KMS-11 (cell line): ENCODE measurements around the gene SMTNL1.

Source experiments
- H2AFZ ChIP-seq: fragments of 200-600 bp; sonication (generic); 2 replicates; pipeline ENCODE4 v1.6.1; 2016; ENCODE audit warnings: antibody characterized with exemption, mixed run types, low read depth
- H3K27ac ChIP-seq: fragments of 200-600 bp; sonication (generic); 2 replicates; pipeline ENCODE4 v1.6.1; 2016; ENCODE audit warnings: mild to moderate bottlenecking, mixed run types
- H3K27me3 ChIP-seq: fragments of 200-600 bp; sonication (generic); 2 replicates; pipeline ENCODE4 v1.6.1; 2017; ENCODE audit warnings: mild to moderate bottlenecking, low read depth, mixed run types, moderate library complexity; ENCODE audit not compliant: insufficient read depth
- H3K36me3 ChIP-seq: fragments of 200-600 bp; sonication (generic); 2 replicates; pipeline ENCODE4 v1.6.1; 2017; ENCODE audit warnings: mild to moderate bottlenecking, mixed run types; ENCODE audit not compliant: insufficient read depth
- H3K4me1 ChIP-seq: fragments of 200-600 bp; sonication (generic); 2 replicates; pipeline ENCODE4 v1.6.1; 2016; ENCODE audit warnings: mild to moderate bottlenecking, low read depth, mixed run types; ENCODE audit not compliant: poor library complexity, severe bottlenecking
- H3K4me2 ChIP-seq: fragments of 200-600 bp; sonication (generic); 2 replicates; pipeline ENCODE4 v1.7.0; 2016; ENCODE audit warnings: mild to moderate bottlenecking, mixed run types
- H3K4me3 ChIP-seq: fragments of 200-600 bp; sonication (generic); IDR thresholded peaks from 2 replicates; pipeline ENCODE4 v1.6.1; 2017; ENCODE audit warnings: low read depth, low read length, mixed read lengths; ENCODE audit not compliant: insufficient read depth
- H3K79me2 ChIP-seq: fragments of 200-600 bp; sonication (generic); 2 replicates; pipeline ENCODE4 v1.6.1; 2016; ENCODE audit warnings: low read depth, mixed run types; ENCODE audit not compliant: insufficient read depth
- H3K9ac ChIP-seq: fragments of 200-600 bp; sonication (generic); 2 replicates; pipeline ENCODE4 v1.6.1; 2016; ENCODE audit warnings: mild to moderate bottlenecking, mixed run types
- H4K20me1 ChIP-seq: fragments of 200-600 bp; sonication (generic); 2 replicates; pipeline ENCODE4 v1.6.1; 2016; ENCODE audit warnings: mild to moderate bottlenecking, mixed run types; ENCODE audit not compliant: insufficient read depth
- TF ChIP-seq, protein P1 (sequence below): fragments of 200-600 bp; sonication (generic); conservative IDR thresholded peaks from 2 replicates; pipeline ENCODE4 v1.6.1; 2017; ENCODE audit warnings: low read depth, mild to moderate bottlenecking, antibody characterized with exemption, low read length, moderate library complexity, mixed read lengths

The SMTNL1 gene

DNA sequence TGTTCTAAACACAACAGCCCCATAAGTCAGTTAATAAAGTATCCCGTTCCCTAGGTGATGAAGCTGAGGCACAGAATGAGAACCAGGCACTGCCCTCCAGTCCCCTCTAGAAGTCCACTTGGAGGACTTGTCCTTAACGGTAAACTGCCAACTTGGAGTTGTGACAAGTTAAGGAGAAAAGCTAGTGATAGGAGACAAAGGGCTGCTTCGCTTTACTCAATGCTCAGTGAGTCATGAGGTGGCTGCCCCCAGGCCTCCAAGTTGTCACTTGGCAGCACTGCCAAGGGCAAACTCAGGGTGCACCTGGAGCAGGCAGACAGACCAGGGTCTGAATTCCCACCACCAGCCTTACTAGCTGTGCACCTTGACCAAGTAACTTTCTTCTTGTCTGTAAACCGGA, 35.4 kb upstream of the SMTNL1 start:
- no peaks in the 10 kb centered on the region for H4K20me1 ChIP-seq
- H3K9ac ChIP-seq: no peak overlapping the region
- no peaks in the 10 kb centered on the region for H3K4me1 ChIP-seq
- H3K36me3 ChIP-seq: no peaks in the 10 kb centered on the region
- H3K27ac ChIP-seq: no peak overlapping the region
- no peaks in the 10 kb centered on the region for H3K79me2 ChIP-seq
- TF ChIP-seq, protein P1, sequence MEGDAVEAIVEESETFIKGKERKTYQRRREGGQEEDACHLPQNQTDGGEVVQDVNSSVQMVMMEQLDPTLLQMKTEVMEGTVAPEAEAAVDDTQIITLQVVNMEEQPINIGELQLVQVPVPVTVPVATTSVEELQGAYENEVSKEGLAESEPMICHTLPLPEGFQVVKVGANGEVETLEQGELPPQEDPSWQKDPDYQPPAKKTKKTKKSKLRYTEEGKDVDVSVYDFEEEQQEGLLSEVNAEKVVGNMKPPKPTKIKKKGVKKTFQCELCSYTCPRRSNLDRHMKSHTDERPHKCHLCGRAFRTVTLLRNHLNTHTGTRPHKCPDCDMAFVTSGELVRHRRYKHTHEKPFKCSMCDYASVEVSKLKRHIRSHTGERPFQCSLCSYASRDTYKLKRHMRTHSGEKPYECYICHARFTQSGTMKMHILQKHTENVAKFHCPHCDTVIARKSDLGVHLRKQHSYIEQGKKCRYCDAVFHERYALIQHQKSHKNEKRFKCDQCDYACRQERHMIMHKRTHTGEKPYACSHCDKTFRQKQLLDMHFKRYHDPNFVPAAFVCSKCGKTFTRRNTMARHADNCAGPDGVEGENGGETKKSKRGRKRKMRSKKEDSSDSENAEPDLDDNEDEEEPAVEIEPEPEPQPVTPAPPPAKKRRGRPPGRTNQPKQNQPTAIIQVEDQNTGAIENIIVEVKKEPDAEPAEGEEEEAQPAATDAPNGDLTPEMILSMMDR: no peak
- no peak overlapping the region for H3K4me2 ChIP-seq
- no peak overlapping the region for H3K4me3 ChIP-seq
- no peak overlapping the region for H2AFZ ChIP-seq
- H3K27me3 ChIP-seq: no peaks in the 10 kb centered on the region

DNA sequence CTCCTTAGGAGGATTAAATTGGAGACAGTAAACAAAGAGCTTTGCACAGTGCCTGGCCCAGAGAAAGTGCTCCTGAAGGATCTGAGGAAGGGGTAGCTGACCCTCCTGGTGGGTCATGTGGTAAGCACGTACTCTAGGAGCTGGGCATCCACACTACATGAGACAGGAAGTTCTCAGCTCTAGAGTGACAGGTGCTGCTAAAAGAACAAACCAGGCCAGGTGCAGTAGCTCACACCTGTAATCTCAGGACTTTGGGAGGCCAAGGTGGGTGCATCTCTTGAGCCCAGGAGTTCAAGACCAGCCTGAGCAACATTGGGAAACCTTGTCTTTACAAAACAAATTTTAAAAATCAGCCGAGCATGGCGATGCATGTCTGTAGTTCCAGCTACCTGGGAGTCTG, 35.0 kb upstream of the SMTNL1 start:
- Histone ChIP-seq H3K4me2 (no peak overlapping the region), H4K20me1 (no peaks in the 10 kb centered on the region), H2AFZ (no peak overlapping the region), H3K79me2 (no peaks in the 10 kb centered on the region), H3K36me3 (no peaks in the 10 kb centered on the region), H3K27ac (no peak overlapping the region), H3K4me3 (no peak overlapping the region), H3K9ac (no peak overlapping the region), H3K4me1 (no peaks in the 10 kb centered on the region), H3K27me3 (no peaks in the 10 kb centered on the region)
- TF ChIP-seq, protein P1: no peak

DNA sequence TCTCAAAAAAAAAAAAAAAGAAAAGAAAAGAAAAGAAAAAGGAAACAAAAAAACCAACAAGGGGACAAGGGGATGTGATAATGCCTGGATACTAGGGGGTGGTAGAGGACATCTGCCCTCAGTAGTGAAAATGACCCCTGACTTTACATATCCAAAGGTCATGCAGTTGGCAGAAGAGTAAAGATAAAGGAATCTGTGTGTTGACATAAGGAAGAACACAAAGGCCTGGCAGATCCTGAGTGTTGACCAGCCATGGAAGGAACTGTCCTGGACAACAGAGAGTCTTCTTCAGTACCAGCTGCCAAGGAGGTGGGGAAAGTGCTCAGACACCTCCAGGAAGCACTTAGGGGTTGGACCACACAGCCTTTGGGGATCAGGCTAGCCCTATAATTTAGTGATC, 34.5 kb upstream of the SMTNL1 start:
- Histone ChIP-seq H3K27me3 (no peaks in the 10 kb centered on the region), H3K9ac (no peak overlapping the region), H3K4me2 (no peak overlapping the region), H3K27ac (no peak overlapping the region), H3K4me3 (no peak overlapping the region), H4K20me1 (no peaks in the 10 kb centered on the region), H2AFZ (no peak overlapping the region), H3K4me1 (no peaks in the 10 kb centered on the region), H3K79me2 (no peaks in the 10 kb centered on the region), H3K36me3 (no peaks in the 10 kb centered on the region)
- TF ChIP-seq, protein P1: no peak

DNA sequence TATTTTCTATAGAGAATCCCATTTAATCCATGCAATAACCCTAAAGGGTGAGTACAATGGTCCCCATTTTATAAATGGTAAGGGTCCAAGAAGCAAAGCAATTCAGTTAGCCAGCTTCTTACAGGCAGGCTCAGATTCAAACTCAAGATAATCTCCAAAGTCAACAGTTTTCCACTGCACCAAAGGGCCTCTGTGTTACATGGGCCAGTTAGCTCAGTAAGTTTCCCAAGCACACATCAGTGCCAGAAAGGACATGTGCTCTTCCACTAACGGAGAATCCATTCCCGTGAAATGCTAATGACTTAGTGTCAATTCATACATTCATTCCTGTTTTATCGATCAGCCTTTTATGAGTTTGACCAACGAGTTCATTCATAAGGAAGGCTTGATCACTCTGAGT, 32.9 kb upstream of the SMTNL1 start:
- no peak overlapping the region for H3K4me2 ChIP-seq
- no peaks in the 10 kb centered on the region for H3K79me2 ChIP-seq
- no peak overlapping the region for H2AFZ ChIP-seq
- no peaks in the 10 kb centered on the region for H4K20me1 ChIP-seq
- H3K4me3 ChIP-seq: no peak overlapping the region
- no peaks in the 10 kb centered on the region for H3K36me3 ChIP-seq
- H3K27ac ChIP-seq: no peak overlapping the region
- no peak overlapping the region for H3K9ac ChIP-seq
- no peaks in the 10 kb centered on the region for H3K4me1 ChIP-seq
- no peaks in the 10 kb centered on the region for H3K27me3 ChIP-seq
- TF ChIP-seq, protein P1: no peak

DNA sequence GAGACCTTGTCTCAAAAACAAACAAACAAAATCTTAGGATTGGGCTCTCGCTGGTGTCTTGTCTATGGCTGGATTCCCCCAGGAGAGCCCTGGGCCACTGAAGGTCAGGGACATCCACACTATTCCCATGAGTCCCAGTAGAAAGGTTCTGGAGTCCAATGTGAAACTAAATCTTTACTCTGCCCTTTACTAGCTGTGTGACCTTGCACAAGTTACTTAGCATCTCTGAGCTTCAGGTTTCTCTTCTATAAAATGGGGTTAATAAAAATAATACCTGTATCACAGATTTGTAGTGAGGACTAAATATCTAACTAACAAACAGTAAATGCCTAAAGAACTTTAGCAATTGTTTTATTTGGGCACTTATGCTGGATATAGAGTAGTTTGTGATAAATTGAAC, 30.9 kb upstream of the SMTNL1 start:
- H3K4me3 ChIP-seq: no peak overlapping the region
- no peak overlapping the region for H3K27ac ChIP-seq
- H3K79me2 ChIP-seq: no peaks in the 10 kb centered on the region
- H2AFZ ChIP-seq: no peak overlapping the region
- H3K36me3 ChIP-seq: no peaks in the 10 kb centered on the region
- H3K27me3 ChIP-seq: no peaks in the 10 kb centered on the region
- H3K4me2 ChIP-seq: no peak overlapping the region
- no peaks in the 10 kb centered on the region for H3K4me1 ChIP-seq
- TF ChIP-seq, protein P1: no peak
- H3K9ac ChIP-seq: no peak overlapping the region
- no peaks in the 10 kb centered on the region for H4K20me1 ChIP-seq
